GM19023 (cell line): Measurements from ENCODE around the gene TMEM140.
A peak's percentile ranks its signal among the peaks of the same experiment; 100 is the strongest.

Experiments
- ATAC-seq: cut with Tn5 transposase; IDR thresholded peaks from one replicate; pipeline ENCODE4 v1.9.1; 2021; ENCODE audit warnings: mild to moderate bottlenecking, moderate library complexity; ENCODE audit not compliant: unreplicated experiment

The TMEM140 gene

DNA sequence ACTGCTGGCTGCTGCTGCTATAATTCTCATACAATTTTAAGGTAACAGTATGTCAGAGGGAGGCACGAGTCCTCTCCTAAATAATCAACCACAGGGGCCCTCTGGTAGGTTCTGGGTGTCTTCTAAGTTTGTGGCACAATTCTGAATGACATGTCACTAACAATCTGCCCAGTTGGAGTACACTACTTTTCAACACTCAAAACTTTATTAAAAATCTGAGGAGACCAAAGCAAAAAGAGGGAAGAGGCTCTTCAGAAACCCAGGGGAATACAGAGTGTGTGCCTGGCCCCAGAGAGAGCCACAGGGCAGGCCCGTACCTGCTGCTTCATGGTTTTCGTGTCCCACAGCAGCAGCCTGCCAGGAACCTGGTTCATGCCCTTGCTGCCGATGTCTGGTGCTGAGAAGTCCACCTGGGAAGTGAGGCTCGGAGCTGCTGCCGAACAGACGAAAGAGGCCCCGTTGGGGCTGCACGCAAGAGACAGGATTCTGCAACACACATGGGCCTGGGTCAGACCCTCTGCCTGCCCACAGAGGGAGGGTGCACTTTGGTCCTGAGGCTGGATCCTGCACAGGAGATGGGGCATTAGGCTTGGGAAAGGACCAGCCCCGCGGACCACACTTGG lies 45.2 kb downstream of the TMEM140 start:
- no peak for ATAC-seq

DNA sequence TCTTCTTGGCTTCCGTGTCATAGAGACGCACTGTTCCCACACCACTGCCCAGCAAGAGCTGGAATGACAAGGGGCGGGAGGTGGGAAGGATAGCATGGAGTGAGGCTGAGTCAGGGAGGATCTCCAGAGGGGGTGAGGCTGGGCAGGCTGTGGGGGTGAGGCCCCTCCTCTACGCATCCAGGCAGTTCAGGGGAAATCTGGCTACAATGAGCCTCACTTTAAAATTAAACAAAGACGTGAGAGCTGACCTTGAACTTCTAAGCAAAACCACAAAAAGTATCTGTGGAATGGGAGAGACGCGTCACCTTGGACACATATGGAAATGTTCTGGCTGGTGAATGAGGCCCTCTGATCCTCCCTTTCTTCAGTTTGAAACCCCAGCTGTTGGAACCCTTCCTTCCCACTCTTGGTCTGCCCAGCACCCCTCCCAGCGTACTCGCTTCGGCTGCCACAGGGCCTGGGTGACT lies 45.8 kb downstream of the TMEM140 start:
- ATAC-seq, result no peak

DNA sequence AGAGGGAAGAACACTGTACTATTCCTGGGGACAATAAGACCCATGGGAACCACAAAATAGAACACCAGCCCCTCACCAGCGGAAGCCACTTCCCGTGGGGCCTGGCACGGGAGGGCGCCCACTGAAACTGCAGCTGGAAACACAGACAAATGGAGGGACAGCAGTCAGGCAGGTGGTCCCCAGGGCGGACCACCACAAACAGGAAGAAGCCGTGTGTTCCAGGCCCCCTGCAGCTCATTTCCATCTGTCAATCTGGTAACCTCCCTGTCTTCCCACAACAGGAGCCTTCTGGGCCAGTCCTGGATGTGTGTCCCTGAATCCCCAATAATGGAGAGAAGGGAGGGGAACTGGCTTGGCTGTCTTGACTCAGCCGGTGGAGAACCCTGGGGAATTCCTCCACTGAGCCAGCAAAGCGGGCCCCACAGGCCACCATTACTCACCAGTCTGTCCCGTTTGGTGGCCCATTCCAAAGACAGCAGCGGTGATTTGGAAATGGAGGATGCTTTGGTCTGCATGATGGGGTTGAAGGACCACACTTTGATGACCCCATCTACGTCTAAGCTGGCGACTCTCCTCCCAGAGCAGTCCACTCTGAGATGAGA lies 46.7 kb downstream of the TMEM140 start:
- ATAC-seq, result no peak

DNA sequence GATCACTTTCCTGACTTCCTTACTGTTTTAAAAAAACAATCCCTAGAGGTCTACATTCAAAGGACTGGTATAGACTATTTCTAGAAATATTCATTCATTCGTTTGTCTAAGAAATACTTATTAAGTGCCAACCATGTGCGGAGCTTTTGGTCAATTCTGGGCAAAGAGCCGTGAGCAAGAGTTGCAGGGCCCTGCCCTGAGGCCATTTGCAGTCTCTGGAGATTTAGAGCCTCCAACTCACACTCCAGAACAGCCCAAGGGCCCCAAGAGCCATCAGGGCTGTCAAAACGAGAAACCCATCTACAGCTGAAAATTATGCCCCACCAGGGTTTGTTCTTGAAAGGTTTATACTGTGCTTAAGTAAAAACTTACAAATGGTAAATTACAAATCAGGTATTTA lies 47.3 kb downstream of the TMEM140 start:
- no peak for ATAC-seq

DNA sequence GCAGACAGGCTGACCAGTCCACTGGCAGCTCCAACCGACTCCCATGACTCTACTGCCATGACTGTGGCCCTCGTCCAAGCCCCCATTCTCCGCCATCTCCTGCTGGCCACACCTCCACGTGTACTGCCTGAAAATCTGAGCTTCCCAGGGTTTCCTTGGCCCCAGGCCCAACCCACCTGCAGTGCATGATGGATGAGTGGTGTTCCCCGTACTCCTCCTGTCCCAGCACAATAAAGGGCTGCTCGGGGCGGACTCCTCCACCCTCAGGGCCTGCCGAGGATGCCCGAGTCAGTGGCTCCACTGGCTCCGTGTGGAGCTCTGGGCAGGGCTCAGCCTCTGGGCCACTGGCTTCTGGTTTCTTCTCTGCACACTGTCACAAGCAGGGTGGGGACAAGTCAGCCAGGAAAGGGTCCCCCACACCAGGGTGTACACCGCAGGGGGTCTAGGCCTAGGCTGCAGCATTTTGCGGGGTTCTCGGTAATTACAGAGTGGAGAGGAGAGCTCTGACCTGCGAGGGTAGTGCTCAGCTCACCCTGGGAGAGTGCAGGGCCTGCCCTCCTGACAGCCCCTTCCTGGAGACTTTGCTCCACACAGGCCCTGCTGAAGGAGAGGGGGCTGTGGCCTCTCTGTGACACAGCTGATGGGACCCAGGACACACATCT lies 48.2 kb downstream of the TMEM140 start:
- no peak for ATAC-seq

DNA sequence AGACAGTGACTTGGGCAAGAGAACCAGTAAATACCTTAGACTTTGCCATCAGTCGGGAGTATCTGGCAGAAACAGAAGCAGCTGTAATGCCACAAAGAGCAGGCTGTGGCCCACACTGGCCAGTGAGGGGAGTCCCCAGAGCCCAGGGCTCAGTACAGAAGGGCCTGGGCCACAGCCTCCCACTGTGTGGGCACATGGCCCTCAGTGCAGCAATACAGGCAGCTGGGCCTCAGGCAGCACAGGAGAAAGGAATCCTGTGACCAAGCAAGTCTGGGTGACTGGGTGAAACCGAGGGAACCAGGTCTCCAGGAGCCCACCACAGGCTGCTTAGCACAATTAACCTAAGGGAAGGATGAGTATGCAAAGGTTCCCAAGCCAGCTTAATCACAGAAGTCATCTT lies 49.5 kb downstream of the TMEM140 start:
- ATAC-seq, result peak; percentile 52

DNA sequence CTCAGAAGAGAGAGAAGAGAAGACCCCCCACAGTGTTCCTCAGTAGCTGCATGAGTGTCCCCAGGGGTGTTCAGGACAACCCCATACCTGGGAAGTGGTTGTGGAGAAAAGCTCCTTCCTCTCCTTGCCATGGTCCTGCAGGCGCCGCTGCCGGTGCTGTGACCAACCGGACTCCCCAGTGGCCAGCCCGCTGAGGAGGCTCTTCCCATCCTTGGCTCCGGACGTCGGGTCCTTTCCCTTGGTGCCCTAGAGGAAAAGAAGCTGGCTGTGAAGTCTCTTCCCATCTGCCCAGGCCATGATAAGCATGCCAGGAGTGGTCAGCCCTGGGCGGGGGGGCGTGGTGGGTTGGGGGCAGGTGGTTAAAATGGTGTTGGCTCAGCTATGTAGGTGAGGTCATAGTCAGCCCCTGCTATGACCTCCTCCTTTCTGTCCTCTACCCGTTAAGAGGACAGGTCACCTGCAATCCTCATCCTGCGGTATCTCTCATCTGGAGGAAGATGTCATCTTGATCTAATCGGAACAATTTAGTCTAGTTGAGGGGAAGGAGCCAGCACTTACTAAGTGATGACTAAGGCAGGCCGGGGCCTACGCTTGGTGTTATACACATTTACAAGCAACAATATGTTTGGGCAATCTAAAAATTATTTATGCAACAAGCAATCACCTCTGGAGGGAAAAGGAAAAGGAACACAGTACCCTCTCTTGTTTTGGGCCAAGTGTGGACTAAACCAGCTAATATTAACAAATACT lies 50.2 kb downstream of the TMEM140 start:
- no peak for ATAC-seq

DNA sequence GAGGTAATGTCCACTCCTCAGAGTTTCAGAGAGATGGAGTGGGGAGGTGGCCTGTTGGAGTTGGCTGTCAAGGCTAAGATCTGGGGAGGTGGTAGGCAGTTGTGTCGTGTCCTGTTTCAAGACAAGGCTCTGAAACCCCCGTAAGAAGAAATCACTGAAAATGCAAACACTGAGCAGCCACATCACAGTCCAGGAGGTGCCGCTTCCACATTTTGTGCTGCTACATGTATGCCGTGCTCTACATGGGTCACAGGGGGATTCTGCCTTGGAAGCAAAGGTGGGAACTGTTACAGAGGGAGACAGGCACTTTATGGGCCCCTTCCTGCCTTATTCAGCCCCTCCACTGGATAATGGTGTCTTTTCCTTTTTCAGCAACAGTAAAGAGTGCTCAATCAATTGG lies 51.6 kb downstream of the TMEM140 start:
- no peak for ATAC-seq

DNA sequence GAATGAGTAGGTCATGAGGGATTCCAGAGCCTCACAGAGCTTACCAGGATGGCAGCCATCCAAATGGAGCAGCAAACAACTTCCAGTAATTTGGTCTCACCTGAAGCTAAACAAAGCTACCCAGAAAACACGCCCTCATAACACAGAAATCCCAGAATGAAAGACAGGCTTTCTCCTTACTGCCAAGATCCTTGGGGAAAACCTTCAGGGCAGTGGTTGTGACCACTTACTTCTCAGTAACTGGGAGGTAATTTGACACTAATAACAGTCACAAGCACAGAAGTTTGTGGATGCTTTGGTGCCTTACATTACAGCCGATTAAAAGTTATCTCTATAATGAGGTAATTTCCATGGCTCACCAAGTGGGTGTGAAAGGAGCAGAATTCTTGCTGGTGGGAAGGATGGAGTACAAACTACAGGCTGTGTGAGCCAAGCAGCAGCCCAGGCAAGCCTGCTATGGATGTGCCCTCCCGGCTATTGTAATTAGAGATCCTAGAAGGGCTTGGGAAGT lies 53.0 kb downstream of the TMEM140 start:
- no peak for ATAC-seq

DNA sequence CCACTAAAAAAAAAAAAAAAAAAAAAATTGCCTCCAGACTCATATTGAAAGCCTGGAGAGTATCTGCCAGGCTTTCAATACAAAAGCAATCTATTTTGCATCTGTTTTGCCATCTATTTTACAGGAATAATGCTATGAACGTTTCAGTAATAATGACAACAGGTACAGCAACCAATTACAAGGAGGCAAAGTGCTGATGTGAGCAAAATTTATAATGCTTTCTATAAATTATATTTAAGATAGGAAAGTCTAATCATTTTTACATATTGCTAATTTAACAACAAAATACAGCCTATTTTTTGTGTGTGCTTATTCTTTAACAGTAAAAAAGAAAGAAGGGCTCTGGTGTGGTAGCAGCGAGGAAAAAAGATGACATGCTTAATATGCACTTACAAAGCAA lies 53.5 kb downstream of the TMEM140 start:
- no peak for ATAC-seq

DNA sequence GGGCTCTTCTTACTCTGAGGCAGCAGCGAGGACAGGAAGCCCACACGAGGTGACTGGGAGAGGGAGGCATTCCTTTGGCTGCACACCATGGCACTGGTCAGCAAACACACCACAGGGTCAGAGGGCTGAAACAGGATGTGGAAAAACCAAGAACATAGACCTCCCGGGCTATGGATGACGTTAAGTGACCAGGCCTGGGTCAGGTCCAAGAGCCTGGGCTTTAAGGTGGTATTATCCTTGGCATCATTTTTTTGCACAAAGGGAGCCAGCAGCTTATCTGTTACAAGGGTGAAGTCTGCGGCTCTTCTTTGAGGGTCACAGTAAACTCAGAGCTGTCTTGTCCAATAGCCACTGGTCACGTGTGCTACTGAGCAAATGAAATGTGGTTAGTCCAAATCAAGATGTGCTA lies 56.5 kb downstream of the TMEM140 start:
- no peak for ATAC-seq

DNA sequence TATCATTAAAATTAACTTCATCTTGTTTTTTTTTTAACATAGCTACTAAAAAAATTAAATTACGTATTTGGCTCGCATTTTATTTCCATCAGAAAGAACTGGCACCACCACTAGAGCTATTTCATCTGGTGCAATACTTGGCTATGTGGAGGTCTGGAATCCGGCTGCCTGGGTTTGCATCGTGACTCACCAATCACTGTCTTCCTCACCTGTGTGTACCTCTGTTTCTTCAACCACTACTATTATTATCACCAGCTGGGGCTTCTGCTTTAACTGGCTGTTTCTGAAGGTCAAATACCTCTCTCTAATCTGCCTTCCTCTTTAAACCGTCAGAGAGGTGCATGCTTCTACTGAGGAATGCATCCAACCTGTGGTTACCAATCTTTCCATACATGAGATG lies 57.0 kb downstream of the TMEM140 start:
- ATAC-seq, result no peak

DNA sequence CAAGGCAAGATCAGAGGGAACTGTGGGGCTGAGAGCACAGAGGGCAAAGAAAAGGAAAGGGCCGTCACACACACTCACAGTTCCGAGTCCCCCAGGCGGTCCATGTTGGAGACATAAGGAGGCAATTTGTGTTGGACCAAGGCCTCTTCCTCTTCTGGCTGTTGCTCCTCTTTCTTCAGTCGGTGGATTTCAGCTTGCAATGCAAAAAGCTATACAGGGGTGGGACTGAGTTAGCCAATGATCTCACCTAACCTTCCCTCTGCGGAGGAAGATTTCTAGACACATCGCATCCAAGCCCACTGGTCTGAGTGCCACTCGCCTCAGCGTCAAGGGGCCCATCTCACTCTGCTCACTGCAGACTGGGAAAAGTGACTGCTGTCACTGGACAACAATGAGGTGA lies 58.0 kb downstream of the TMEM140 start:
- no peak for ATAC-seq

DNA sequence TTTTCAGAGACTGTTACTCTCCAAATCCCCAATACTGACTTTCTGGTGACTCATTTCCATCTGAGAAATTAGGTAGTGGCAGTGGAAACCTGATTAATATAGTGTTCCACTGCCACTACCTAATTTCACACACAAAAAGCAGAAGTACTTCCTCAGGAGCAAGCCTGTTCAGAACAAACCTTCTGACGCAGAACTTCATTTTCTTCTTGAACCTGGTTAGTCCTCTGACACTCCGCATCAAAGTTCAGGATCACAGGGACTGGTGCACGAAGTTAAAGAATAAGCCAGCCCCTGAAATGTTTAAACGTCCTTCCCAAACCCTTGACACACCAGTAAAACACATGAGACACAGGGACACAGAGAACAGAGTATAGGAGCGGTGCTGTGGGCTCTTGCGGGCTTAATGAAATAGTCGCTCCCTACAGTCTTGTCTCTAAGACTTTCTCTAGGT lies 59.1 kb downstream of the TMEM140 start:
- ATAC-seq, result peak; percentile 12

DNA sequence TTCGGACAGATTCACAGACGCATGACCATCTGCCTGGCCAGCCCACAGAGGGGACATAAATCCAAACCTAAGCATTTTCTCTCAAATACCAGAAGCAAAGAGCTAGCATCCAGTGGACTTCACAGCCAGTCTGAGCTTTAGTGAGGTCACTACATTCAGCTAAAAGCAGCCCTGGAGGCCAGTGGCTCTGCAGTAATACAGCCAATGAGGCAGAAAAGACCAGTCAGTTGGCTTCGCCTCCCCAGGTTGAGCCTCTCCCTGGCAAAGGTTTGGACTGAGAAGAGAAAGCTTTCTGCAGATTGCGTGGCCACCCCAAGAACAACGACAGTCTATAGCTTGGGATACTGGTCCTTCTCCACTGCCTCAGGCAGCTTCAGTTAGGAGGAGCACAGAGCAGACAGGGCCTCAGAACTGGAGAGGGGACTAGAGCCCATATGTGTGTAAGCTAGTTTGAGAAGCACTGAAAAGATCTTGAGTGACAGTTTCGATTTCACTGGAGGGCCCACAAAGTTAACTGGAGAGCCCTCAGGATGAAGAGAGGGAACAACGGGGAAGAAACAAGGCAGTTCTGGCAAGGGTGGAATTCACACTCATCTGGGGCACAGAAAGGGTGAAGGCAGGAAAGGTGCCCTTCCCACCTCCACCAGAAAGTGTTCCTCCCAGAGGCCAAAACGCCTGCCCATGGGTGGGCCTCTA lies 59.7 kb downstream of the TMEM140 start:
- no peak for ATAC-seq

DNA sequence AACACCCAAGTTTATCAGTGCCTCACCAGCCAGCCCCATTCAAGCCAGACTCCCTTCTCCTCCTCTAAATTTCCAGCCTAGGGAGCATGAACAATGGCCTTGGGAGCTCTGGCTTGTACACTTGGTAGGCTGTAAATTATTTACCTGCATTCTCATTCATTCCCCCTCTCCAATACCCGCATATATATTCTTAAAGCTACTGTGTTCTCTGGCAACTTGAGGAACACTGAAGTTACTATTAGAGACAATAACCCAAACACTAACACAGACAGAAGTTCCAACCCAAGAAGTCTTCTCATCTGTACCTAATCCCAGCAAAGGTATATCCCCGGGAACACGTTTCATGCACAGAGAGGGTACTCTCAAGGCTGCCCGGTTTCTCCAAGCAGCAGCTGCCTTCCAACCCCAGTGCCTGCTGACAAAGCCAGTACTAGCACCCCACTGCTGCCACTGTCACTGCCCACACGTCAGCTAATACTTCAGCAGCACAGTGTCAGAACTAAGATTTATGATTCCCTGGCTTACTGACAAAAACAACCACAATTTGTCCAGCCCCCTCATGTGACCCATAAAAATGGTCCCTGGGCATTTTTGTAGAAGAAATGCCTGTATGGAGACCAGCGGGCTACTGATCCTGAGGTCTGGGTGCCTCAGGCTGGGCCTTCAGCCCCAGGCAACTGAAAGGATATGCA lies 60.4 kb downstream of the TMEM140 start:
- no peak for ATAC-seq

DNA sequence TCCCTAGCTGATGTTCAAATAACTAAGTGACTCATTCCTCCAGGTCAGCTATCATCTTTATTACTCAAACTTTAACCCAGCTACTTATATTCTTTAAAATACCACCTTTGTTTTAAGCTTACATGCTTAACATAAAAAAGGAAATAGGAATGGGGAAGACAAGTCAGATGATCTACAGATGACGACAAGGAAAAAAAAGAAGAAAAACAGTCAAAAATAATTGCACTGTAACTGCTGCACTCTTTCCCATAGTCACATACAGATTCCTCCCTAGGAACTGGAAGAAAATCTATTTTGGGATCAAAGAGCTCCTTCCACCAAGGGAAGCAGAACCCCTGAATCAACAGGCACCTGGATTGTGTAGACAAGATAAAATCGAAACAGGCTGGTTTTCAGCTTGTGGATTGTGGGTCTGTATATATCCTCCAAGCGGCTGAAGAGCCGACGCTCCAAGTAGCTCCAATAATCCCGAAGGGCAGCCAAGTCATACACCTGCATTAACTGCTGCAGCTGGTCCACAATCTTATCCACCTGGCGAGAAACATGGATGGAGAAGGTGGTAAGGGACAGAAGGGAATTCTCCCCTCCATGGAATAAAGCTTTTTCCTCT lies 61.5 kb downstream of the TMEM140 start:
- no peak for ATAC-seq

DNA sequence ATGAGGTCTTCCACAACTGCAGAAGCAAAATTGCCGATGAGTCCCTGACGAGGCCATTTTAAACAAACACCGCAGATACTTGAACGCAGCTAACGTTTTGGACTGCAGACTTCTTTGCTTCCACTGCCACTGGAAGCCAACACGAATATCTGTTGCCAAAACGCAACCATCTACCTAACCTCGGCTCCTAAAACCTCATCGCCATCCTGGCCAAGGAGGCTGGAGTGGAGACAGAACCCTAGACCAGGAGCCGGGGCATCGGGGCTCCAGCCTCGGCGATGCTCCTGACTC lies 63.0 kb downstream of the TMEM140 start:
- ATAC-seq, result no peak

DNA sequence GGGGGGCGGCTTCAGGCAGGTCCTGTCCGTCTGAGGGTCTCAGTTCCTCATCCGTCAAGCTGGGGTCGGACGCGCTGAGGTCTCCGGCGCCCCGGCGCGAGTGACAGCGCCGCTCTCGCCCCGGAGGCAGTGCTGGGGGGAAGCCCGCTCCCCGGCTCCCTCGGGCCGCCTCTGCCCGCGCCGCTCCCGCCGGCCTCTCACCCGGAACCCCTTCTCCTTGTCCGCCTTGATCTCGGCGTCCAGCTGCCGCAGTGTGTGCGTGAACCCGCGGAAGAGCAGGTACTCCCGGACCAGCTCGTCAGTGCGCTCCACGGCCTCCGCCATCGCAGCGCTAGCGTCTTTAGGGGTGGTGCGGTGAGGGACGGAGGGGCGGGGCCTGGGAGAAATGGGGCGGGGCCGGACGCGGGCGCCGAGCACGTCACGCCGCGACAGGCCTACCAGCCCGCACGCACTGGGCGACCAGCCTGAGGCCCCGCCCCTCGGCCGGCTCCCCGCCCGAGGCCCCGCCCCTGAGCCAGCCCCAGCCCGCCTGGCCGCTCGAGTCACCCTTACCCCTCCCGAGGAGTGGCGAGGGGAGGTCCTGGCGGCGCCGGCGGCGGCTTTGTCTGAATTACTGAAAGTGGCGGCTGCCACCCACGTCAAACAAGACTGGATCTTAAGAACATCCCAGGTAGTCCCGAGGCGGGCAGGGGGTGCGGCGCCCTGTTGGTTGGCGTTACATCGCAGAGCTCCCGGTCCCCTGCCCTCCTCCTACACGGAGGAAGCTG lies 63.5 kb downstream of the TMEM140 start, which contains the start of gene WDR91:
Gene WDR91 (minus strand): TSS at position 348 of the 767 bp plus-strand sequence. CDS start 24 bp downstream, at position 324.
- ATAC-seq, result peak; percentile 86
